WTC11 (cell line): ENCODE results near the gene JTB.

Experiments used
- CREB1 ChIP-seq: sonication (generic); formaldehyde crosslinking; IDR thresholded peaks from 2 replicates; pipeline ENCODE4 v1.8.0; 2023; ENCODE audit warnings: mild to moderate bottlenecking, missing genetic modification reagents
- FOXP1 ChIP-seq: sonication (generic); formaldehyde crosslinking; IDR thresholded peaks from 2 replicates; pipeline ENCODE4 v1.8.0; 2022; ENCODE audit warnings: missing genetic modification reagents, mild to moderate bottlenecking, moderate library complexity, borderline replicate concordance
- JUN ChIP-seq: sonication (generic); formaldehyde crosslinking; IDR thresholded peaks from 2 replicates; pipeline ENCODE4 v1.8.0; 2023; ENCODE audit warnings: mild to moderate bottlenecking, missing genetic modification reagents
- NFE2L1 ChIP-seq: sonication (generic); formaldehyde crosslinking; IDR thresholded peaks from 2 replicates; pipeline ENCODE4 v1.8.1; 2023; ENCODE audit warnings: missing genetic modification reagents
- SP1 ChIP-seq: sonication (generic); formaldehyde crosslinking; conservative IDR thresholded peaks from 2 replicates; pipeline ENCODE4 v1.8.1; 2022; ENCODE audit warnings: missing genetic modification reagents
- ZNF232 ChIP-seq: sonication (generic); formaldehyde crosslinking; IDR thresholded peaks from 2 replicates; pipeline ENCODE4 v1.8.0; 2022; ENCODE audit warnings: mild to moderate bottlenecking, missing genetic modification reagents
- TF ChIP-seq, protein P1 (sequence below): sonication (generic); formaldehyde crosslinking; IDR thresholded peaks from 2 replicates; pipeline ENCODE4 v1.8.1; 2023; ENCODE audit warnings: mild to moderate bottlenecking, missing genetic modification reagents
- TF ChIP-seq, protein P2 (sequence below): fragments of 200-600 bp; IDR thresholded peaks from 2 replicates; pipeline ENCODE4 v1.8.0; 2022; ENCODE audit warnings: antibody characterized with exemption
- TF ChIP-seq, protein P3 (sequence below): sonication (generic); formaldehyde crosslinking; conservative IDR thresholded peaks from 2 replicates; pipeline ENCODE4 v1.8.1; 2022; ENCODE audit warnings: mild to moderate bottlenecking, missing genetic modification reagents
- TF ChIP-seq, protein P4 (sequence below): sonication (generic); formaldehyde crosslinking; conservative IDR thresholded peaks from 2 replicates; pipeline ENCODE4 v1.8.1; 2023; ENCODE audit warnings: mild to moderate bottlenecking, low read depth, missing genetic modification reagents, moderate library complexity
- TF ChIP-seq, protein P5 (sequence below): sonication (generic); formaldehyde crosslinking; IDR thresholded peaks from 2 replicates; pipeline ENCODE4 v1.8.1; 2023; ENCODE audit warnings: mild to moderate bottlenecking, missing genetic modification reagents, moderate library complexity
- TF ChIP-seq, protein P6 (sequence below): fragments of 250-450 bp; sonication (Bioruptor Pico); conservative IDR thresholded peaks from 2 replicates; pipeline ENCODE4 v1.9.0; 2021; ENCODE audit warnings: mild to moderate bottlenecking

DNA sequence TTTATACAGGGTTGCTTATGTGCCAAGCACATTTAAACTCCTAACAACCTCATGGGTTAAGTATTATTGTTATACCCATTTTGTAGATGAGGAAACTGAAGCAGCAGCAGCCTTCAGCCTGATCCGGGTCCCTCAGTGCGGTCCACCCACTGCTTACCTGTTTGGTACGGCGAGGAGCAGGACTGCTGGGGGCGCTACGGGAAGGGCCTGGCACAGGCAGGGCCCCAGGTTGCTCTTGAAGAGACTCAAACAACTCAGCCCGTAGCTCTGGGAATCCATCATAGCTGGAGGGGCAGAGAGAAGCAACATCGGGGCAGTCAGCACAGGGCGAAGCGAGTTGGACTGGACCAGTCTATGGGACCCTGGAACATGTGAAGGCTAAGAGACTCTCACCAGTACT is 40.1 kb downstream of the JTB start:
- TF ChIP-seq SP1 (CRISPR knock-in tag) (no peak), ZNF232 (CRISPR knock-in tag) (no peak), CREB1 (no peak), JUN (CRISPR knock-in tag) (no peak), NFE2L1 (CRISPR knock-in tag) (no peak), FOXP1 (CRISPR knock-in tag) (no peak)
- TF ChIP-seq, protein P1, sequence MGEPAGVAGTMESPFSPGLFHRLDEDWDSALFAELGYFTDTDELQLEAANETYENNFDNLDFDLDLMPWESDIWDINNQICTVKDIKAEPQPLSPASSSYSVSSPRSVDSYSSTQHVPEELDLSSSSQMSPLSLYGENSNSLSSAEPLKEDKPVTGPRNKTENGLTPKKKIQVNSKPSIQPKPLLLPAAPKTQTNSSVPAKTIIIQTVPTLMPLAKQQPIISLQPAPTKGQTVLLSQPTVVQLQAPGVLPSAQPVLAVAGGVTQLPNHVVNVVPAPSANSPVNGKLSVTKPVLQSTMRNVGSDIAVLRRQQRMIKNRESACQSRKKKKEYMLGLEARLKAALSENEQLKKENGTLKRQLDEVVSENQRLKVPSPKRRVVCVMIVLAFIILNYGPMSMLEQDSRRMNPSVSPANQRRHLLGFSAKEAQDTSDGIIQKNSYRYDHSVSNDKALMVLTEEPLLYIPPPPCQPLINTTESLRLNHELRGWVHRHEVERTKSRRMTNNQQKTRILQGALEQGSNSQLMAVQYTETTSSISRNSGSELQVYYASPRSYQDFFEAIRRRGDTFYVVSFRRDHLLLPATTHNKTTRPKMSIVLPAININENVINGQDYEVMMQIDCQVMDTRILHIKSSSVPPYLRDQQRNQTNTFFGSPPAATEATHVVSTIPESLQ (CRISPR knock-in tag): no peak
- TF ChIP-seq, protein P2, sequence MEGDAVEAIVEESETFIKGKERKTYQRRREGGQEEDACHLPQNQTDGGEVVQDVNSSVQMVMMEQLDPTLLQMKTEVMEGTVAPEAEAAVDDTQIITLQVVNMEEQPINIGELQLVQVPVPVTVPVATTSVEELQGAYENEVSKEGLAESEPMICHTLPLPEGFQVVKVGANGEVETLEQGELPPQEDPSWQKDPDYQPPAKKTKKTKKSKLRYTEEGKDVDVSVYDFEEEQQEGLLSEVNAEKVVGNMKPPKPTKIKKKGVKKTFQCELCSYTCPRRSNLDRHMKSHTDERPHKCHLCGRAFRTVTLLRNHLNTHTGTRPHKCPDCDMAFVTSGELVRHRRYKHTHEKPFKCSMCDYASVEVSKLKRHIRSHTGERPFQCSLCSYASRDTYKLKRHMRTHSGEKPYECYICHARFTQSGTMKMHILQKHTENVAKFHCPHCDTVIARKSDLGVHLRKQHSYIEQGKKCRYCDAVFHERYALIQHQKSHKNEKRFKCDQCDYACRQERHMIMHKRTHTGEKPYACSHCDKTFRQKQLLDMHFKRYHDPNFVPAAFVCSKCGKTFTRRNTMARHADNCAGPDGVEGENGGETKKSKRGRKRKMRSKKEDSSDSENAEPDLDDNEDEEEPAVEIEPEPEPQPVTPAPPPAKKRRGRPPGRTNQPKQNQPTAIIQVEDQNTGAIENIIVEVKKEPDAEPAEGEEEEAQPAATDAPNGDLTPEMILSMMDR: no peak
- TF ChIP-seq, protein P3, sequence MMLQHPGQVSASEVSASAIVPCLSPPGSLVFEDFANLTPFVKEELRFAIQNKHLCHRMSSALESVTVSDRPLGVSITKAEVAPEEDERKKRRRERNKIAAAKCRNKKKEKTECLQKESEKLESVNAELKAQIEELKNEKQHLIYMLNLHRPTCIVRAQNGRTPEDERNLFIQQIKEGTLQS: no peak
- TF ChIP-seq, protein P4, sequence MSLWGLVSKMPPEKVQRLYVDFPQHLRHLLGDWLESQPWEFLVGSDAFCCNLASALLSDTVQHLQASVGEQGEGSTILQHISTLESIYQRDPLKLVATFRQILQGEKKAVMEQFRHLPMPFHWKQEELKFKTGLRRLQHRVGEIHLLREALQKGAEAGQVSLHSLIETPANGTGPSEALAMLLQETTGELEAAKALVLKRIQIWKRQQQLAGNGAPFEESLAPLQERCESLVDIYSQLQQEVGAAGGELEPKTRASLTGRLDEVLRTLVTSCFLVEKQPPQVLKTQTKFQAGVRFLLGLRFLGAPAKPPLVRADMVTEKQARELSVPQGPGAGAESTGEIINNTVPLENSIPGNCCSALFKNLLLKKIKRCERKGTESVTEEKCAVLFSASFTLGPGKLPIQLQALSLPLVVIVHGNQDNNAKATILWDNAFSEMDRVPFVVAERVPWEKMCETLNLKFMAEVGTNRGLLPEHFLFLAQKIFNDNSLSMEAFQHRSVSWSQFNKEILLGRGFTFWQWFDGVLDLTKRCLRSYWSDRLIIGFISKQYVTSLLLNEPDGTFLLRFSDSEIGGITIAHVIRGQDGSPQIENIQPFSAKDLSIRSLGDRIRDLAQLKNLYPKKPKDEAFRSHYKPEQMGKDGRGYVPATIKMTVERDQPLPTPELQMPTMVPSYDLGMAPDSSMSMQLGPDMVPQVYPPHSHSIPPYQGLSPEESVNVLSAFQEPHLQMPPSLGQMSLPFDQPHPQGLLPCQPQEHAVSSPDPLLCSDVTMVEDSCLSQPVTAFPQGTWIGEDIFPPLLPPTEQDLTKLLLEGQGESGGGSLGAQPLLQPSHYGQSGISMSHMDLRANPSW (CRISPR knock-in tag): no peak
- TF ChIP-seq, protein P5, sequence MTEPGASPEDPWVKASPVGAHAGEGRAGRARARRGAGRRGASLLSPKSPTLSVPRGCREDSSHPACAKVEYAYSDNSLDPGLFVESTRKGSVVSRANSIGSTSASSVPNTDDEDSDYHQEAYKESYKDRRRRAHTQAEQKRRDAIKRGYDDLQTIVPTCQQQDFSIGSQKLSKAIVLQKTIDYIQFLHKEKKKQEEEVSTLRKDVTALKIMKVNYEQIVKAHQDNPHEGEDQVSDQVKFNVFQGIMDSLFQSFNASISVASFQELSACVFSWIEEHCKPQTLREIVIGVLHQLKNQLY (CRISPR knock-in tag): no peak
- TF ChIP-seq, protein P6, sequence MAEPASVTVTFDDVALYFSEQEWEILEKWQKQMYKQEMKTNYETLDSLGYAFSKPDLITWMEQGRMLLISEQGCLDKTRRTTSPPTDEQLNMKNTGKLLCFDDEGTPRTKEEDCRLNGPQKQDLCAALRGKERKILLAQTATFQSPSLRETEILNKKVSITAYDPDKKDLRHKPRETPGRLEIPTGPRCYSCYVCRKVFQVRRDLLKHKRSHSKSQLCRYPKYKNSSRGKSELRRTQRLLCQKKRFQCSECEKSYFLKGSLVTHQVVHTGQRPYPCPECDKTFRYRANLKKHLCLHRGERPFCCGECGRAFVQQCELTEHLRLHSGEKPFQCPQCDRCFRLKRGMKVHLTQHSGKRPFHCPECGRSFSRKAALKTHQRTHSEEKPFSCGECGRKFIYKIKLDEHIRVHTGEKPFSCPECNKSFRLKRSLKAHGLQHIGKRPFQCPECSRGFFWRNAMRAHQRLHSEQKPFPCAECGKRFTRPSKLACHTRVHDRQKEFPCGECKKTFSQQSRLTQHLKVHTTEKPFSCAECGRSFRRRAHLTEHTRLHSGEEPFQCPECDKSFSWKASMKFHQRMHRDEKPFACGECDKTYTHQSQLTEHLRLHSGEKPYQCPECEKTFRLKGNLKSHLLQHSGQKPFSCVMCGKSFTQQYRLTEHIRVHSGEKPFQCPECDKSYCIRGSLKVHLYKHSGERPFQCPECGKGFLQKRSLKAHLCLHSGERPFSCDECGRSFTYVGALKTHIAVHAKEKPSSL (CRISPR knock-in tag): no peak
